Measurements from ENCODE around the gene SPRED1. TPM values are rescaled to one million over a fixed set of nuclear protein-coding genes. Genes with fewer than 3 reads are reported as not detected.

Gene SPRED1
- total RNA-seq, 1 experiment from 2014 or later = 29.6 TPM

- H3K27me3 ChIP-seq (ENCODE audit: control insufficient read depth, insufficient read depth, low read length) = no peaks in the 10 kb centered on the region
- H3K4me1 ChIP-seq (ENCODE audit: control insufficient read depth, insufficient read depth, low read length) = no peaks in the 10 kb centered on the region
- DNase-seq (ENCODE audit: low read depth, low spot score) (no peak), ATAC-seq (no peak)
- in situ Hi-C loops (cut with HindIII; ENCODE audit: low pct_unique_long_range_greater_than_20kb, low sequenced_read_pairs) = no loop called here
- no peaks in the 10 kb centered on the region for H3K36me3 ChIP-seq (ENCODE audit: control insufficient read depth, insufficient read depth, low read length)
- no peak overlapping the region for H3K4me3 ChIP-seq (ENCODE audit: low read depth in 2 of 2, low read length in 2 of 2)
- ChIA-PET POLR2A (no interaction called here), CTCF (no interaction called here)
- BruUV-seq (replicated peaks) = no TSS peak
- no peaks in the 10 kb centered on the region for H3K9me3 ChIP-seq (ENCODE audit: control insufficient read depth, insufficient read depth, low read depth, low read length)
- TF ChIP-seq CTCF (IDR thresholded peaks at IDR 0.05) (no peak), REST (IDR thresholded peaks at IDR 0.05; ENCODE audit: insufficient read depth in 1 of 2, low read depth in 2 of 2, low read length in 1 of 2) (no peak), SIN3A (IDR thresholded peaks at IDR 0.05; ENCODE audit: borderline replicate concordance, insufficient read depth, low read depth, low read length) (no peak), TCF7L2 (IDR thresholded peaks at IDR 0.05; ENCODE audit: low read depth, low read length) (no peak), POLR2AphosphoS5 (IDR thresholded peaks at IDR 0.05; ENCODE audit: low read depth, low read length) (no peak)
- intact Hi-C loops (cut with micrococcal nuclease; ENCODE audit: unreplicated experiment) = no loop called here
- no peak overlapping the region for H3K27ac ChIP-seq (ENCODE audit: low read length)
Measured at GRCh38 chr15:38307251-38307650, 54.6 kb downstream of the SPRED1 start.

- POLR2A ChIA-PET = no interaction called here
- ATAC-seq (no peak), DNase-seq (ENCODE audit: low read depth, low spot score) (no peak)
Measured at GRCh38 chr15:38307861-38308641, 55.4 kb downstream of the SPRED1 start.

More at GRCh38 chr15:38307861-38308641, 55.4 kb downstream of the SPRED1 start:
- intact Hi-C loops (cut with micrococcal nuclease; ENCODE audit: unreplicated experiment) = no loop called here
- no TSS peak for BruUV-seq (replicated peaks)
- in situ Hi-C loops (cut with HindIII; ENCODE audit: low pct_unique_long_range_greater_than_20kb, low sequenced_read_pairs) = no loop called here
- no peak for TF ChIP-seq REST (IDR thresholded peaks at IDR 0.05; ENCODE audit: insufficient read depth in 1 of 2, low read depth in 2 of 2, low read length in 1 of 2)
- TF ChIP-seq TCF7L2 (IDR thresholded peaks at IDR 0.05; ENCODE audit: low read depth, low read length) = no peak
- TF ChIP-seq CTCF (IDR thresholded peaks at IDR 0.05) = no peak
- no peak for TF ChIP-seq SIN3A (IDR thresholded peaks at IDR 0.05; ENCODE audit: borderline replicate concordance, insufficient read depth, low read depth, low read length)
- no peak for TF ChIP-seq POLR2AphosphoS5 (IDR thresholded peaks at IDR 0.05; ENCODE audit: low read depth, low read length)
- no peak overlapping the region for H3K4me3 ChIP-seq (ENCODE audit: low read depth in 2 of 2, low read length in 2 of 2)
- no peaks in the 10 kb centered on the region for H3K4me1 ChIP-seq (ENCODE audit: control insufficient read depth, insufficient read depth, low read length)
- no peaks in the 10 kb centered on the region for H3K9me3 ChIP-seq (ENCODE audit: control insufficient read depth, insufficient read depth, low read depth, low read length)
- H3K36me3 ChIP-seq (ENCODE audit: control insufficient read depth, insufficient read depth, low read length) = no peaks in the 10 kb centered on the region
- no peaks in the 10 kb centered on the region for H3K27me3 ChIP-seq (ENCODE audit: control insufficient read depth, insufficient read depth, low read length)
- CTCF ChIA-PET = no interaction called here
- H3K27ac ChIP-seq (ENCODE audit: low read length) = no peak overlapping the region

All from Panc1 (cell line).